K562 (cell line): ENCODE results near the gene AKT3. TPM values are rescaled to one million over a fixed set of nuclear protein-coding genes. Genes with fewer than 3 reads are reported as not detected.

Source experiments
- ATAC-seq: fragments of 200-7000 bp; cut with Tn5 transposase; 3 replicates; pipeline ENCODE4 v1.9.1; 2020; ENCODE audit warnings: moderate library complexity
- BruUV-seq: library from RNA; stranded (reverse); fragments of 400-500 nt; replicated peaks from 2 replicates; lab custom pipeline; 2021; lab: Mats Ljungman, UMichigan
- CTCF ChIA-PET: fragments of 300-600 bp; formaldehyde crosslinking; extraction: SDS; loops from one replicate; lab custom pipeline; 2021; ENCODE audit warnings: low intra/inter-chr PET ratio; lab: Yijun Ruan, JAX
- POLR2A ChIA-PET: fragments of 300-600, 350-650 bp; sonication (Branson Sonifier 250); formaldehyde crosslinking; extraction: SDS; loops from one replicate; lab custom pipeline; 2021; ENCODE audit warnings: antibody characterized with exemption, inconsistent platforms; lab: Yijun Ruan, JAX
- DNase-seq, 4 experiments: peaks; one replicate each; pipeline versions ENCODE4 v3.0.0 to v3.0.0-alpha.2; 2011 to 2018; ENCODE audit warnings: low spot score in 3 of 4, mixed read lengths in 3 of 4; ENCODE audit errors: extremely low read depth in 1 of 4
- FAIRE-seq: peaks from 2 replicates; lab custom pipeline; 2011; peaks lifted over from hg19 to GRCh38; lab: Jason Lieb, UNC
- H2AFZ ChIP-seq: 2 replicates; pipeline ENCODE4 v1.6.0; 2011; ENCODE audit warnings: low read depth, low read length, control low read depth, inconsistent platforms
- H3K27ac ChIP-seq: fragments of 200-600 bp; 3 replicates; pipeline ENCODE4 v1.8.0; 2011; ENCODE audit warnings: low read depth, mild to moderate bottlenecking, control low read depth, inconsistent platforms, low read length, moderate library complexity, mixed read lengths; ENCODE audit errors: extremely low read depth
- H3K27me3 ChIP-seq, 2 experiments: fragments of 300-600 bp in 1 of 2; 2 replicates in 1 of 2; 3 replicates in 1 of 2; pipeline versions ENCODE4 v1.6.0 to v1.8.0; 2011; ENCODE audit warnings: inconsistent platforms in 2 of 2, low read length in 2 of 2, mild to moderate bottlenecking in 1 of 2, mixed read lengths in 1 of 2, moderate library complexity in 1 of 2; ENCODE audit not compliant: control insufficient read depth in 2 of 2, insufficient read depth in 2 of 2
- H3K36me3 ChIP-seq: fragments of 300-600 bp; 3 replicates; pipeline ENCODE4 v1.8.0; 2011; ENCODE audit warnings: mild to moderate bottlenecking, low read length, inconsistent platforms; ENCODE audit not compliant: control insufficient read depth, insufficient read depth
- H3K4me1 ChIP-seq, 2 experiments: fragments of 200-600 bp in 1 of 2; replicated peaks in 1 of 2; 2 replicates in 1 of 2; 3 replicates in 1 of 2; pipeline versions ENCODE4 v1.5.1 to v1.8.0; 2011; ENCODE audit warnings: inconsistent platforms in 2 of 2, low read length in 2 of 2, mild to moderate bottlenecking in 1 of 2, mixed read lengths in 1 of 2, moderate library complexity in 1 of 2; ENCODE audit not compliant: control insufficient read depth in 2 of 2, insufficient read depth in 2 of 2
- H3K4me2 ChIP-seq: 2 replicates; pipeline ENCODE4 v1.6.1; 2011; ENCODE audit warnings: low read length, control low read depth, inconsistent platforms, mixed read lengths; ENCODE audit not compliant: insufficient read depth
- H3K4me3 ChIP-seq: fragments of 200-600 bp; sonication (generic), shearing (Covaris generic); 2 replicates; pipeline ENCODE4 v1.5.1; 2016; ENCODE audit warnings: control low read depth, inconsistent platforms
- H3K79me2 ChIP-seq: fragments of 200-600 bp; 3 replicates; pipeline ENCODE4 v1.8.0; 2011; ENCODE audit warnings: low read length, inconsistent platforms; ENCODE audit not compliant: control insufficient read depth, insufficient read depth
- H3K9ac ChIP-seq, 2 experiments: 2 replicates each; pipeline versions ENCODE4 v1.6.0 to v1.6.1; 2011; ENCODE audit warnings: low read depth in 2 of 2, low read length in 2 of 2, control low read depth in 1 of 2, inconsistent platforms in 1 of 2, mild to moderate bottlenecking in 1 of 2, mixed read lengths in 1 of 2; ENCODE audit not compliant: insufficient read depth in 1 of 2
- H3K9me1 ChIP-seq: one replicate; pipeline ENCODE4 v1.6.0; 2011; ENCODE audit warnings: inconsistent platforms, mild to moderate bottlenecking, low read length, moderate library complexity; ENCODE audit not compliant: control insufficient read depth, insufficient read depth
- H3K9me3 ChIP-seq: replicated peaks from 2 replicates; pipeline ENCODE4 v1.5.1; 2011; ENCODE audit warnings: low read depth, low read length, inconsistent platforms; ENCODE audit not compliant: control insufficient read depth, insufficient read depth
- H4K20me1 ChIP-seq: replicated peaks from 2 replicates; pipeline ENCODE4 v1.6.1; 2011; ENCODE audit warnings: low read length, inconsistent platforms, mixed read lengths; ENCODE audit not compliant: control insufficient read depth, insufficient read depth
- COPS2 ChIP-seq: fragments of 450-650 bp; conservative IDR thresholded peaks from 2 replicates; pipeline ENCODE4 v1.6.1; 2016; ENCODE audit warnings: mild to moderate bottlenecking, moderate library complexity
- EP400 ChIP-seq: fragments of 450-650 bp; IDR thresholded peaks from 2 replicates; pipeline ENCODE4 v1.6.1; 2017; ENCODE audit warnings: antibody characterized with exemption, mild to moderate bottlenecking, moderate library complexity
- ETV1 ChIP-seq: fragments of 450-650 bp; conservative IDR thresholded peaks from 2 replicates; pipeline ENCODE4 v1.6.1; 2016; ENCODE audit warnings: missing genetic modification characterization, control low read depth, low read depth, missing compliant biosample characterization
- ETV5 ChIP-seq: sonication (generic); formaldehyde crosslinking; IDR thresholded peaks from 2 replicates; pipeline ENCODE4 v1.4.0; 2020; ENCODE audit warnings: low read depth, mild to moderate bottlenecking, missing genetic modification reagents
- GATAD2A ChIP-seq: fragments of 450-650 bp; IDR thresholded peaks from 2 replicates; pipeline ENCODE4 v1.6.1; 2017
- GTF2A2 ChIP-seq: IDR thresholded peaks from 2 replicates; pipeline ENCODE4 v1.6.1; 2016; ENCODE audit warnings: mild to moderate bottlenecking, missing genetic modification characterization, missing compliant biosample characterization
- IFI16 ChIP-seq: fragments of 250-450 bp; sonication (Bioruptor Pico); IDR thresholded peaks from 2 replicates; pipeline ENCODE4 v2.1.2; 2022; ENCODE audit warnings: mild to moderate bottlenecking, inconsistent platforms
- MCM7 ChIP-seq, 2 experiments: fragments of 450-650 bp; IDR thresholded peaks; 2 replicates each; pipeline ENCODE4 v1.6.1; 2016 to 2018
- PHB2 ChIP-seq: fragments of 450-650 bp; IDR thresholded peaks from 2 replicates; pipeline ENCODE4 v1.6.1; 2017; ENCODE audit warnings: low read depth
- SRF ChIP-seq, 2 experiments: fragments of 250-450, 450-650 bp in 1 of 2; sonication (Bioruptor Pico) in 1 of 2; sonication (generic) in 1 of 2; formaldehyde crosslinking; IDR thresholded peaks; 2 replicates each; pipeline versions ENCODE4 v1.5.0 to v1.5.1; 2020 to 2022; ENCODE audit warnings: mild to moderate bottlenecking in 1 of 2, missing genetic modification reagents in 1 of 2
- XRCC4 ChIP-seq: IDR thresholded peaks from one replicate; pipeline ENCODE4 v1.6.1; 2011; ENCODE audit not compliant: insufficient read depth, insufficient read length; ENCODE audit errors: extremely low read depth
- ZNF551 ChIP-seq: fragments of 250-450 bp; sonication (Bioruptor Pico); IDR thresholded peaks from 2 replicates; pipeline ENCODE4 v1.5.0; 2021; ENCODE audit warnings: mild to moderate bottlenecking, moderate library complexity
- ZNF707 ChIP-seq: fragments of 250-450 bp; sonication (Bioruptor Pico); conservative IDR thresholded peaks from 2 replicates; pipeline ENCODE4 v1.8.0; 2022; ENCODE audit warnings: inconsistent platforms, mild to moderate bottlenecking, moderate library complexity
- WGBS: fragments of 100-300 bp; shearing (Covaris generic); methylation state at CpG from one replicate; pipeline ENCODE4 v1.1.6; 2016; ENCODE audit warnings: low coverage, mixed read lengths; ENCODE audit not compliant: insufficient coverage; ENCODE audit errors: missing lambda C conversion rate; 5-methylcytosine and 5-hydroxymethylcytosine counted together
- in situ Hi-C: fragments of 300-500 bp; cut with MboI; formaldehyde crosslinking; loops from 4 replicates; pipeline ENCODE4 v1.15.0; 2018; ENCODE audit warnings: inconsistent platforms, mixed read lengths
- intact Hi-C: fragments of 100-400 bp; cut with micrococcal nuclease; formaldehyde crosslinking; loops from 2 replicates; pipeline ENCODE4 v1.14.2; 2022
- polyA plus RNA-seq, 8 experiments: library from polyadenylated mRNA; depleted of rRNA in 4 of 8; stranded (reverse) in 5 of 8; unstranded in 3 of 8; fragments of >200 nt; fragmentation: Nextera tagmentation in 2 of 8; fragmentation: Illumina TruSeq in 1 of 8; extraction: Ambion mirVana in 2 of 8; extraction: Trizol in 1 of 8; gene quantifications; 2 replicates each; pipeline versions ENCODE4 v1.2.1 to v1.2.3, GENCODE V29; 2011 to 2014; ENCODE audit warnings: inconsistent platforms in 1 of 8, missing spikeins in 1 of 8
- total RNA-seq, 7 experiments: library from RNA; depleted of rRNA in 6 of 7; stranded (reverse); fragments of >200 nt in 6 of 7; fragmentation: Illumina TruSeq in 2 of 7; extraction: Trizol in 2 of 7; gene quantifications; 2 replicates each; pipeline versions ENCODE4 v1.2.1 to v1.2.3, GENCODE V29; 2011 to 2021; ENCODE audit warnings: low replicate concordance in 1 of 7
- TF ChIP-seq, protein P1 (sequence below), 3 experiments: fragments of 200-800 bp in 1 of 3; fragments of 250-450 bp in 1 of 3; fragments of 450-650 bp in 1 of 3; sonication (Bioruptor Pico) in 1 of 3; sonication (Bioruptor generic) in 1 of 3; formaldehyde crosslinking in 1 of 3; IDR thresholded peaks; 2 replicates each; pipeline versions ENCODE4 v1.6.1 to v1.8.0; 2016 to 2022; ENCODE audit warnings: mild to moderate bottlenecking in 2 of 3, missing genetic modification characterization in 2 of 3, missing compliant biosample characterization in 1 of 3, moderate library complexity in 1 of 3
- TF ChIP-seq, protein P2 (sequence below): fragments of 250-450 bp; sonication (Bioruptor Pico); IDR thresholded peaks from 2 replicates; pipeline ENCODE4 v1.9.0; 2021; ENCODE audit warnings: mild to moderate bottlenecking
- TF ChIP-seq, protein P3 (sequence below): fragments of 450-650 bp; IDR thresholded peaks from 2 replicates; pipeline ENCODE4 v1.6.1; 2016; ENCODE audit warnings: mild to moderate bottlenecking
- TF ChIP-seq, protein P4 (sequence below), 2 experiments: fragments of 250-450 bp in 1 of 2; fragments of 450-650 bp in 1 of 2; sonication (Bioruptor Pico) in 1 of 2; IDR thresholded peaks; 2 replicates each; pipeline versions ENCODE4 v1.6.1 to v1.8.0; 2016 to 2021; ENCODE audit warnings: mild to moderate bottlenecking in 2 of 2, moderate library complexity in 2 of 2, missing compliant biosample characterization in 1 of 2, missing genetic modification characterization in 1 of 2

Gene AKT3
- total and polyA plus RNA-seq, 9 of the 15 experiments (the other 6 are each of a cell fraction or from before 2014, with no cell fraction given), result 0.04 to 0.54 (median 0.18) TPM; not detected in 1

DNA sequence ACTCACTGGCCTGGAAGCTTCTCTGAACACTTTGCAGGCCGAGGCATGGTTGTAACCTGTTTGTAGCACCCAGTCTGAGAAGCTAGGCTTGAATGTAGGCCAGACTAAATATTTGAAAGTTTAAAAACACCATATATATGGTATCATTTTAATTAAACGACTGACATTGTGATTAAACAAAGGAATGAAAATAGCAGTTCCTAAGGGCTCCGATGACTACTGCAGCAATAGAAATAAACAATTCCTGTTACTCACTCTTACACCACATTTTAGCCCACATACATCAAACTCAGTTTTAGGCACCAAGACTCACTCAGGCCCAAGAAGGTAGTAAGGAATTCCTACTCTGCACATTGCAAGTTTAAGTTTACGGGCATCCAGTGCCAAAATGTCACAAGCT lies 281.2 kb downstream of the AKT3 start:
- ChIA-PET POLR2A (no interaction called here), CTCF (no interaction called here)
- Histone ChIP-seq H2AFZ (no peak overlapping the region), H3K27me3 (no peaks in the 10 kb centered on the region), H3K9me3 (no peaks in the 10 kb centered on the region), H4K20me1 (no peaks in the 10 kb centered on the region), H3K4me1 (no peaks in the 10 kb centered on the region), H3K9me1 (no peaks in the 10 kb centered on the region), H3K79me2 (no peaks in the 10 kb centered on the region), H3K27ac (no peak overlapping the region), H3K36me3 (no peaks in the 10 kb centered on the region), H3K4me3 (no peak overlapping the region), H3K9ac (no peak overlapping the region), H3K4me2 (no peak overlapping the region)
- ATAC-seq (no peak), FAIRE-seq (no peak), DNase-seq (no peak)
- intact Hi-C loops, result no loop called here
- in situ Hi-C loops, result no loop called here
- WGBS, result 0% methylated on average over 4 of the region's 4 CpGs
- BruUV-seq, result no TSS peak
- TF ChIP-seq, protein P1, sequence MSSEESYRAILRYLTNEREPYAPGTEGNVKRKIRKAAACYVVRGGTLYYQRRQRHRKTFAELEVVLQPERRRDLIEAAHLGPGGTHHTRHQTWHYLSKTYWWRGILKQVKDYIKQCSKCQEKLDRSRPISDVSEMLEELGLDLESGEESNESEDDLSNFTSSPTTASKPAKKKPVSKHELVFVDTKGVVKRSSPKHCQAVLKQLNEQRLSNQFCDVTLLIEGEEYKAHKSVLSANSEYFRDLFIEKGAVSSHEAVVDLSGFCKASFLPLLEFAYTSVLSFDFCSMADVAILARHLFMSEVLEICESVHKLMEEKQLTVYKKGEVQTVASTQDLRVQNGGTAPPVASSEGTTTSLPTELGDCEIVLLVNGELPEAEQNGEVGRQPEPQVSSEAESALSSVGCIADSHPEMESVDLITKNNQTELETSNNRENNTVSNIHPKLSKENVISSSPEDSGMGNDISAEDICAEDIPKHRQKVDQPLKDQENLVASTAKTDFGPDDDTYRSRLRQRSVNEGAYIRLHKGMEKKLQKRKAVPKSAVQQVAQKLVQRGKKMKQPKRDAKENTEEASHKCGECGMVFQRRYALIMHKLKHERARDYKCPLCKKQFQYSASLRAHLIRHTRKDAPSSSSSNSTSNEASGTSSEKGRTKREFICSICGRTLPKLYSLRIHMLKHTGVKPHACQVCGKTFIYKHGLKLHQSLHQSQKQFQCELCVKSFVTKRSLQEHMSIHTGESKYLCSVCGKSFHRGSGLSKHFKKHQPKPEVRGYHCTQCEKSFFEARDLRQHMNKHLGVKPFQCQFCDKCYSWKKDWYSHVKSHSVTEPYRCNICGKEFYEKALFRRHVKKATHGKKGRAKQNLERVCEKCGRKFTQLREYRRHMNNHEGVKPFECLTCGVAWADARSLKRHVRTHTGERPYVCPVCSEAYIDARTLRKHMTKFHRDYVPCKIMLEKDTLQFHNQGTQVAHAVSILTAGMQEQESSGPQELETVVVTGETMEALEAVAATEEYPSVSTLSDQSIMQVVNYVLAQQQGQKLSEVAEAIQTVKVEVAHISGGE (CRISPR knock-in tag; IDR thresholded peaks at IDR 0.05), result no peak
- TF ChIP-seq COPS2 (no peak), GATAD2A (no peak), ZNF707 (no peak), EP400 (no peak), IFI16 (CRISPR knock-in tag) (no peak), MCM7 (IDR thresholded peaks at IDR 0.05) (no peak), XRCC4 (no peak), SRF (CRISPR knock-in tag; IDR thresholded peaks at IDR 0.05) (no peak), ZNF551 (CRISPR knock-in tag) (no peak), ETV5 (CRISPR knock-in tag) (no peak), GTF2A2 (tag) (no peak), PHB2 (no peak), ETV1 (tag) (no peak)
- TF ChIP-seq, protein P2, sequence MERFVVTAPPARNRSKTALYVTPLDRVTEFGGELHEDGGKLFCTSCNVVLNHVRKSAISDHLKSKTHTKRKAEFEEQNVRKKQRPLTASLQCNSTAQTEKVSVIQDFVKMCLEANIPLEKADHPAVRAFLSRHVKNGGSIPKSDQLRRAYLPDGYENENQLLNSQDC, result no peak
- TF ChIP-seq, protein P3, sequence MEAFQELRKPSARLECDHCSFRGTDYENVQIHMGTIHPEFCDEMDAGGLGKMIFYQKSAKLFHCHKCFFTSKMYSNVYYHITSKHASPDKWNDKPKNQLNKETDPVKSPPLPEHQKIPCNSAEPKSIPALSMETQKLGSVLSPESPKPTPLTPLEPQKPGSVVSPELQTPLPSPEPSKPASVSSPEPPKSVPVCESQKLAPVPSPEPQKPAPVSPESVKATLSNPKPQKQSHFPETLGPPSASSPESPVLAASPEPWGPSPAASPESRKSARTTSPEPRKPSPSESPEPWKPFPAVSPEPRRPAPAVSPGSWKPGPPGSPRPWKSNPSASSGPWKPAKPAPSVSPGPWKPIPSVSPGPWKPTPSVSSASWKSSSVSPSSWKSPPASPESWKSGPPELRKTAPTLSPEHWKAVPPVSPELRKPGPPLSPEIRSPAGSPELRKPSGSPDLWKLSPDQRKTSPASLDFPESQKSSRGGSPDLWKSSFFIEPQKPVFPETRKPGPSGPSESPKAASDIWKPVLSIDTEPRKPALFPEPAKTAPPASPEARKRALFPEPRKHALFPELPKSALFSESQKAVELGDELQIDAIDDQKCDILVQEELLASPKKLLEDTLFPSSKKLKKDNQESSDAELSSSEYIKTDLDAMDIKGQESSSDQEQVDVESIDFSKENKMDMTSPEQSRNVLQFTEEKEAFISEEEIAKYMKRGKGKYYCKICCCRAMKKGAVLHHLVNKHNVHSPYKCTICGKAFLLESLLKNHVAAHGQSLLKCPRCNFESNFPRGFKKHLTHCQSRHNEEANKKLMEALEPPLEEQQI, result no peak
- TF ChIP-seq, protein P4, sequence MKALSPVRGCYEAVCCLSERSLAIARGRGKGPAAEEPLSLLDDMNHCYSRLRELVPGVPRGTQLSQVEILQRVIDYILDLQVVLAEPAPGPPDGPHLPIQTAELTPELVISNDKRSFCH (CRISPR knock-in tag; IDR thresholded peaks at IDR 0.05), result no peak
- TF ChIP-seq, protein P4 (tag; IDR thresholded peaks at IDR 0.05), result no peak
